GM23338 (cell line): ENCODE measurements around the gene ALKBH8. TPM values are rescaled to one million over a fixed set of nuclear protein-coding genes. Genes with fewer than 3 reads are reported as not detected.

Experiments
- EZH2phosphoT487 ChIP-seq: fragments of 200-600 bp; sonication (generic); IDR thresholded peaks from one replicate; pipeline ENCODE4 v1.8.1; 2018; ENCODE audit warnings: antibody characterized with exemption; ENCODE audit not compliant: unreplicated experiment
- ZNF331 ChIP-seq: fragments of 250-450 bp; sonication (Bioruptor Pico); IDR thresholded peaks from 2 replicates; pipeline ENCODE4 v1.5.0; 2020; ENCODE audit warnings: low read depth, mild to moderate bottlenecking, moderate library complexity
- polyA plus RNA-seq: library from polyadenylated mRNA; unstranded; fragments of >200 nt; fragmentation: Nextera tagmentation; extraction: Ambion mirVana; gene quantifications from 2 replicates; pipeline ENCODE4 v1.2.1, GENCODE V29; 2016
- total RNA-seq: library from RNA; depleted of rRNA; stranded (reverse); fragments of >200 nt; shearing (Covaris generic); gene quantifications from 2 replicates; pipeline ENCODE4 v1.2.3, GENCODE V29; 2014
- TF ChIP-seq, protein P1 (sequence below): fragments of 250-450 bp; sonication (Bioruptor Pico); IDR thresholded peaks from 2 replicates; pipeline ENCODE4 v1.5.0; 2020; ENCODE audit warnings: mild to moderate bottlenecking, moderate library complexity
- TF ChIP-seq, protein P2 (sequence below), 2 experiments: fragments of 200-600 bp in 1 of 2; sonication (generic) in 1 of 2; conservative IDR thresholded peaks; 2 replicates each; pipeline versions ENCODE4 v1.5.1 to v1.6.1; 2016 to 2017; ENCODE audit warnings: antibody characterized with exemption in 2 of 2, low read depth in 2 of 2, mild to moderate bottlenecking in 2 of 2, moderate library complexity in 1 of 2
- TF ChIP-seq, protein P3 (sequence below): IDR thresholded peaks from one replicate; pipeline ENCODE4 v1.6.1; 2018; ENCODE audit warnings: antibody characterized with exemption; ENCODE audit not compliant: unreplicated experiment

ALKBH8 gene
- total and polyA plus RNA-seq, 2 experiments from 2014 or later: 8.9 to 14.2 TPM

DNA sequence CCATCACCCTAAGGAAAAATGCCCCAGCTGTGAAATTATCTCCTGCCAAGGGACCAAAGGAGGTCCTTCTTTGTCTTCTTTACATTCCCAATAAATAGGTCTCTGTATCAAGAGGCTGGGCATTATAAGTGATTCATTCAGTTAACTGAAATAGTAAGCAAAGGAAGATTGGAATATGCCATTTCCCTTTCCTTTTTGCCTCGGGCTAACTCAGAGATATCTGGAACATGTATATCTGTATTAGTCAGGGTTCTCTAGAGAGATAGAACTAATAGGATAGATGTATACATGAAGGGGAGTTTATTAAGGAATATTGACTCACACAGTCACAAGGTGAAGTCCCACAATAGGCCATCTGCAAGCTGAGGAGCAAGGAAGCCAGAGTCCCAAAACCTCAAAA lies 92.6 kb downstream of the ALKBH8 start (continued):
- TF ChIP-seq, protein P1, sequence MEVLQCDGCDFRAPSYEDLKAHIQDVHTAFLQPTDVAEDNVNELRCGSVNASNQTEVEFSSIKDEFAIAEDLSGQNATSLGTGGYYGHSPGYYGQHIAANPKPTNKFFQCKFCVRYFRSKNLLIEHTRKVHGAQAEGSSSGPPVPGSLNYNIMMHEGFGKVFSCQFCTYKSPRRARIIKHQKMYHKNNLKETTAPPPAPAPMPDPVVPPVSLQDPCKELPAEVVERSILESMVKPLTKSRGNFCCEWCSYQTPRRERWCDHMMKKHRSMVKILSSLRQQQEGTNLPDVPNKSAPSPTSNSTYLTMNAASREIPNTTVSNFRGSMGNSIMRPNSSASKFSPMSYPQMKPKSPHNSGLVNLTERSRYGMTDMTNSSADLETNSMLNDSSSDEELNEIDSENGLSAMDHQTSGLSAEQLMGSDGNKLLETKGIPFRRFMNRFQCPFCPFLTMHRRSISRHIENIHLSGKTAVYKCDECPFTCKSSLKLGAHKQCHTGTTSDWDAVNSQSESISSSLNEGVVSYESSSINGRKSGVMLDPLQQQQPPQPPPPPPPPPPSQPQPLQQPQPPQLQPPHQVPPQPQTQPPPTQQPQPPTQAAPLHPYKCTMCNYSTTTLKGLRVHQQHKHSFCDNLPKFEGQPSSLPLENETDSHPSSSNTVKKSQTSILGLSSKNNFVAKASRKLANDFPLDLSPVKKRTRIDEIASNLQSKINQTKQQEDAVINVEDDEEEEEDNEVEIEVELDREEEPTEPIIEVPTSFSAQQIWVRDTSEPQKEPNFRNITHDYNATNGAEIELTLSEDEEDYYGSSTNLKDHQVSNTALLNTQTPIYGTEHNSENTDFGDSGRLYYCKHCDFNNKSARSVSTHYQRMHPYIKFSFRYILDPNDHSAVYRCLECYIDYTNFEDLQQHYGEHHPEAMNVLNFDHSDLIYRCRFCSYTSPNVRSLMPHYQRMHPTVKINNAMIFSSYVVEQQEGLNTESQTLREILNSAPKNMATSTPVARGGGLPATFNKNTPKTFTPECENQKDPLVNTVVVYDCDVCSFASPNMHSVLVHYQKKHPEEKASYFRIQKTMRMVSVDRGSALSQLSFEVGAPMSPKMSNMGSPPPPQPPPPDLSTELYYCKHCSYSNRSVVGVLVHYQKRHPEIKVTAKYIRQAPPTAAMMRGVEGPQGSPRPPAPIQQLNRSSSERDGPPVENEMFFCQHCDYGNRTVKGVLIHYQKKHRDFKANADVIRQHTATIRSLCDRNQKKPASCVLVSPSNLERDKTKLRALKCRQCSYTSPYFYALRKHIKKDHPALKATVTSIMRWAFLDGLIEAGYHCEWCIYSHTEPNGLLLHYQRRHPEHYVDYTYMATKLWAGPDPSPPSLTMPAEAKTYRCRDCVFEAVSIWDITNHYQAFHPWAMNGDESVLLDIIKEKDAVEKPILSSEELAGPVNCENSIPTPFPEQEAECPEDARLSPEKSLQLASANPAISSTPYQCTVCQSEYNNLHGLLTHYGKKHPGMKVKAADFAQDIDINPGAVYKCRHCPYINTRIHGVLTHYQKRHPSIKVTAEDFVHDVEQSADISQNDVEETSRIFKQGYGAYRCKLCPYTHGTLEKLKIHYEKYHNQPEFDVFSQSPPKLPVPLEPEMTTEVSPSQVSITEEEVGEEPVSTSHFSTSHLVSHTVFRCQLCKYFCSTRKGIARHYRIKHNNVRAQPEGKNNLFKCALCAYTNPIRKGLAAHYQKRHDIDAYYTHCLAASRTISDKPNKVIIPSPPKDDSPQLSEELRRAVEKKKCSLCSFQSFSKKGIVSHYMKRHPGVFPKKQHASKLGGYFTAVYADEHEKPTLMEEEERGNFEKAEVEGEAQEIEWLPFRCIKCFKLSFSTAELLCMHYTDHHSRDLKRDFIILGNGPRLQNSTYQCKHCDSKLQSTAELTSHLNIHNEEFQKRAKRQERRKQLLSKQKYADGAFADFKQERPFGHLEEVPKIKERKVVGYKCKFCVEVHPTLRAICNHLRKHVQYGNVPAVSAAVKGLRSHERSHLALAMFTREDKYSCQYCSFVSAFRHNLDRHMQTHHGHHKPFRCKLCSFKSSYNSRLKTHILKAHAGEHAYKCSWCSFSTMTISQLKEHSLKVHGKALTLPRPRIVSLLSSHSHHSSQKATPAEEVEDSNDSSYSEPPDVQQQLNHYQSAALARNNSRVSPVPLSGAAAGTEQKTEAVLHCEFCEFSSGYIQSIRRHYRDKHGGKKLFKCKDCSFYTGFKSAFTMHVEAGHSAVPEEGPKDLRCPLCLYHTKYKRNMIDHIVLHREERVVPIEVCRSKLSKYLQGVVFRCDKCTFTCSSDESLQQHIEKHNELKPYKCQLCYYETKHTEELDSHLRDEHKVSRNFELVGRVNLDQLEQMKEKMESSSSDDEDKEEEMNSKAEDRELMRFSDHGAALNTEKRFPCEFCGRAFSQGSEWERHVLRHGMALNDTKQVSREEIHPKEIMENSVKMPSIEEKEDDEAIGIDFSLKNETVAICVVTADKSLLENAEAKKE (CRISPR knock-in tag): no peak
- TF ChIP-seq, protein P2, sequence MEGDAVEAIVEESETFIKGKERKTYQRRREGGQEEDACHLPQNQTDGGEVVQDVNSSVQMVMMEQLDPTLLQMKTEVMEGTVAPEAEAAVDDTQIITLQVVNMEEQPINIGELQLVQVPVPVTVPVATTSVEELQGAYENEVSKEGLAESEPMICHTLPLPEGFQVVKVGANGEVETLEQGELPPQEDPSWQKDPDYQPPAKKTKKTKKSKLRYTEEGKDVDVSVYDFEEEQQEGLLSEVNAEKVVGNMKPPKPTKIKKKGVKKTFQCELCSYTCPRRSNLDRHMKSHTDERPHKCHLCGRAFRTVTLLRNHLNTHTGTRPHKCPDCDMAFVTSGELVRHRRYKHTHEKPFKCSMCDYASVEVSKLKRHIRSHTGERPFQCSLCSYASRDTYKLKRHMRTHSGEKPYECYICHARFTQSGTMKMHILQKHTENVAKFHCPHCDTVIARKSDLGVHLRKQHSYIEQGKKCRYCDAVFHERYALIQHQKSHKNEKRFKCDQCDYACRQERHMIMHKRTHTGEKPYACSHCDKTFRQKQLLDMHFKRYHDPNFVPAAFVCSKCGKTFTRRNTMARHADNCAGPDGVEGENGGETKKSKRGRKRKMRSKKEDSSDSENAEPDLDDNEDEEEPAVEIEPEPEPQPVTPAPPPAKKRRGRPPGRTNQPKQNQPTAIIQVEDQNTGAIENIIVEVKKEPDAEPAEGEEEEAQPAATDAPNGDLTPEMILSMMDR (conservative IDR thresholded peaks at IDR 0.05; ENCODE audit: low read depth in 2 of 2): no peak
- TF ChIP-seq EZH2phosphoT487 (no peak), ZNF331 (CRISPR knock-in tag) (no peak)
- TF ChIP-seq, protein P3, sequence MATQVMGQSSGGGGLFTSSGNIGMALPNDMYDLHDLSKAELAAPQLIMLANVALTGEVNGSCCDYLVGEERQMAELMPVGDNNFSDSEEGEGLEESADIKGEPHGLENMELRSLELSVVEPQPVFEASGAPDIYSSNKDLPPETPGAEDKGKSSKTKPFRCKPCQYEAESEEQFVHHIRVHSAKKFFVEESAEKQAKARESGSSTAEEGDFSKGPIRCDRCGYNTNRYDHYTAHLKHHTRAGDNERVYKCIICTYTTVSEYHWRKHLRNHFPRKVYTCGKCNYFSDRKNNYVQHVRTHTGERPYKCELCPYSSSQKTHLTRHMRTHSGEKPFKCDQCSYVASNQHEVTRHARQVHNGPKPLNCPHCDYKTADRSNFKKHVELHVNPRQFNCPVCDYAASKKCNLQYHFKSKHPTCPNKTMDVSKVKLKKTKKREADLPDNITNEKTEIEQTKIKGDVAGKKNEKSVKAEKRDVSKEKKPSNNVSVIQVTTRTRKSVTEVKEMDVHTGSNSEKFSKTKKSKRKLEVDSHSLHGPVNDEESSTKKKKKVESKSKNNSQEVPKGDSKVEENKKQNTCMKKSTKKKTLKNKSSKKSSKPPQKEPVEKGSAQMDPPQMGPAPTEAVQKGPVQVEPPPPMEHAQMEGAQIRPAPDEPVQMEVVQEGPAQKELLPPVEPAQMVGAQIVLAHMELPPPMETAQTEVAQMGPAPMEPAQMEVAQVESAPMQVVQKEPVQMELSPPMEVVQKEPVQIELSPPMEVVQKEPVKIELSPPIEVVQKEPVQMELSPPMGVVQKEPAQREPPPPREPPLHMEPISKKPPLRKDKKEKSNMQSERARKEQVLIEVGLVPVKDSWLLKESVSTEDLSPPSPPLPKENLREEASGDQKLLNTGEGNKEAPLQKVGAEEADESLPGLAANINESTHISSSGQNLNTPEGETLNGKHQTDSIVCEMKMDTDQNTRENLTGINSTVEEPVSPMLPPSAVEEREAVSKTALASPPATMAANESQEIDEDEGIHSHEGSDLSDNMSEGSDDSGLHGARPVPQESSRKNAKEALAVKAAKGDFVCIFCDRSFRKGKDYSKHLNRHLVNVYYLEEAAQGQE: no peak
